HuH-7.5 (cell line): ENCODE measurements around the gene ARMC3.
"Not testable (repeated sequence)": the region's sequence is repeated elsewhere in the genome, so short reads cannot be mapped to it uniquely, and the experiment has no call there.

Source experiments
- DNase-seq: peaks from one replicate; pipeline ENCODE4 v3.0.0; 2011; ENCODE audit warnings: low spot score

Gene ARMC3

DNA sequence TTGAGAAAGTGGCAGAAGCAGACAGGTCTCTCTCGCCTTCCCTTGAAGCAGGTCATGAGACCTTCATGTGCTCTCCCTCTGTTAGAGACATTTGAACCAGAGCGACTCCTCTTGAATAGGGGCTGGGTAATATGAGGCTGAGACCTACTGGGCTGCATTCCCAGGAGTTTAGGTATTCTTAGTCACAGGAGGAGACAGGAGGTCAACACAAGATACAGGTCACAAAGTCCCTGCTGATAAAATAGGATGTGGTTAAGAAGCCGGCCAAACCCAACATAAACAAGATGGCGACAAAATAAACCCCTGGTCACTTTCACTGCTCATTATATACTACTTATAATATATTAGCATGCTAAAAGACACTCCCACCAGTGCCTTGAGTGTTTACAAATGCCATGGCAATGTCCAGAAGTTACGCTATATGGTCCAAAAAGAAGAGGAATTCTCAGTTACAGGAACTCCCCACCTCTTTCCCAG is 124.0 kb downstream of the ARMC3 start:
- DNase-seq = no peak

- no peak for DNase-seq
These were observed 125.2 kb downstream of the ARMC3 start for GRCh38 chr10:23053036-23053435.

- no peak for DNase-seq
These were observed 127.8 kb downstream of the ARMC3 start for GRCh38 chr10:23055424-23056185.

DNA sequence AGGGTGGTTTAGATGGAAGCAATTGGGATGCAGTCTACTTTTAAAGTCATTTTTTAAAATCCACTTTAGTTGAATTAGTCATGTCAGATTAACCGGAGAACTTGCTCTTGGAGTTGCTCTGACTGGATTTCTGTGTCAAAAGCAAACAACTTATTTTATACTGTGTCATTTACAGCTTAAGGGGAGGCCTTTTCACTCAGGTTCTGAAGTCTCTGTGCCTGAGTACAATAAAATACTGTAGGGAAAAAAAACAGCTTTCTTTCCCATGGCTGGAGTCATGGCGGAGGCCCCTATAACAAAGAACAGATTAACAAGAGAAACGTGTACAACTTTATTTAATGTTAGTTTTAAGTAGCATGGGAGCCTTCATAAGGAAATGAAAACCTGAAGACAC is 128.3 kb downstream of the ARMC3 start:
- DNase-seq = no peak

DNA sequence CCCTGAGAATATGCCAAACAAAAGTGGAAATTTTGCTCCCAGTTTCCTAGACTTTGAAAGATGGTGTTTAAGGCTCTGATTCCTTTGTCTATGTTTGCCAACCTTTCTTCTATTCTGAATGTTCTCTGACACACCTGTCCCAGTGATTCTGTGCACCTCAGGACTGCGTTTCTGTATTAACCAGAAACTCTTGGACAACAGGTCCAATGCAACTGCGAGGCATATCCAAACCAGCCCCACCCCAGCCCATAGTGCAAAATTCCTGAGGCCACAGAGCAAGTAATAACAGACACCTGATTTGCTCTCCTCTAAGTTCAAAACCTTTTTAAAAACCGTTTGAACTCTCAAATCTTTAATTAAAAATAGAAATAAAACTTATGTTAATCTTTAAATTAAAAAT is 130.5 kb downstream of the ARMC3 start:
- no peak for DNase-seq

DNA sequence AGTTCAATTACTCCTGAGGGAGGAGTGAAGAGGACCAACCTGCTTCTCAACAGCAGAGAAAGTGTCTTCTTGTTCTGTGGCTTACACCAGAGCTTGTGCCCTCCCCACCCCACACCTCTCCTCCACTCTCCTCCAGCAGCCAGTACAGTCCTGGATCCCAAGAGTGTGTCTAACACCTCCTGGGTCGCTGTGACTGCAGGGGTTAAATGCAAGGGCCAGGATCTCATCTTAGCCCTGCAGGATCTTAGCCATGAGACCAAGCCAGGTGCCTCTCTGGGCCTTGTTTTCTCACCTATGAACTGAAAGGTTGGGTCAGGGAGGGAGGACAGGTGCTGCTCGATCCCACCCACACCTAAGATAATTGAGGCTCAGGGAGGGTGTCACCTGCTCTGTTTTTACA is 133.1 kb downstream of the ARMC3 start:
- no peak for DNase-seq

GRCh38 chr10:23063045-23063972 is 135.5 kb downstream of the ARMC3 start:
- no peak for DNase-seq

GRCh38 chr10:23063973-23064812 is 136.3 kb downstream of the ARMC3 start:
- no peak for DNase-seq

- DNase-seq = not testable (repeated sequence)
These were observed 136.9 kb downstream of the ARMC3 start for GRCh38 chr10:23064813-23065114.

DNA sequence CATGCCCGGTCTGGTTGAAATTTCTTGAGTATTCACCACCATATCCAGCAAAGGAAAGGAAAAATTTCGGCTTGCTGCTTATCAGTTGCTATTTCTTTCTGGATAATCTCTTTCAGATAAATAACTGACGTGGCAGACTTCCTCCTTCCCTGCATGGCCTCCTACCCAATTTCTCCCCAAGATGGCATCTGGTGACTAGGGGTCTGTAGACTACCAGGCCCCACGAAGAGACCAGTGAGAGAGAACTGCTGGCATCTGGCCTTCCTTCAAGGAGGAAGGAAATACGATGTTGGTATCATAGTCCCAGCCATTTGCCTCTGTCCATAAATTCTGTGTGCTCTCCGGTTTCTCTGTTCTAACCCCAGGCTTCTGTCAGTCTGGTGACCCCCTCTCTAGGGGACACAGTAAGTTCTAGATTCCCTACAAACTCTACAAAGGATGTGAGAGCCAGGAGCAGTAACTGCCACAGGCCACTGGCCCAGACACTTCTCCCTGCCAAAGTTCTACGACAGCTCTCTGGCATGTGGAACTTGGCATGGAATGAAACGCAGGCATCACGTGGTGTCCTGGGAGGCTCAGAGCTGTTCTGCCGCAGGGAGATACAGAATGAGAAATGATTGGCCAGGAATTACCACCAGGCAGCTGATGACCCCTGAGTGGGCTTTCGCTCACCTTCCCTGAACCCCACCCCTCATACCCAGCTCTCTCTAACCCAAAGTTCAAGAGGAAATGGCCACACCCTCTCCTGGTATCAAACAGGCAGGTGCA is 137.5 kb downstream of the ARMC3 start:
- no peak for DNase-seq

DNA sequence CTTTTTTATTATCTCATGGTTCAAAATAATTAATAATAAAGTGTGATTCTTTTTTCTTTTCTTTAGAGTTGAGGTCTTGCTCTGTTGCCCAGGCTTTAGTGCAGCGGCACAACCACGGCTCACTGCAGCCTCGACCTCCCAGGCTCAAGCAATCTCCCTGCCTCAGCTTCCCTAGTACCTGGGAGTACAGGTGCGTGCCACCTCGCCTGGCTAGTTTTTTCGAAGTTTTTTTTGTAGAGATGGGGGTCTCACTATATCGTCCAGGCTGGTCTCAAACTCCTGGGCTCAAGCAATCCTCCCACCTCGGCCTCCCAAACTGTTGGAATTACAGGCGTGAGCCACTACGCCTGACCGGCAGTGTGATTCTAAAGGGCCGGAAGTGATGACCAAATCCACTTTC is 139.5 kb downstream of the ARMC3 start:
- DNase-seq = no peak

DNA sequence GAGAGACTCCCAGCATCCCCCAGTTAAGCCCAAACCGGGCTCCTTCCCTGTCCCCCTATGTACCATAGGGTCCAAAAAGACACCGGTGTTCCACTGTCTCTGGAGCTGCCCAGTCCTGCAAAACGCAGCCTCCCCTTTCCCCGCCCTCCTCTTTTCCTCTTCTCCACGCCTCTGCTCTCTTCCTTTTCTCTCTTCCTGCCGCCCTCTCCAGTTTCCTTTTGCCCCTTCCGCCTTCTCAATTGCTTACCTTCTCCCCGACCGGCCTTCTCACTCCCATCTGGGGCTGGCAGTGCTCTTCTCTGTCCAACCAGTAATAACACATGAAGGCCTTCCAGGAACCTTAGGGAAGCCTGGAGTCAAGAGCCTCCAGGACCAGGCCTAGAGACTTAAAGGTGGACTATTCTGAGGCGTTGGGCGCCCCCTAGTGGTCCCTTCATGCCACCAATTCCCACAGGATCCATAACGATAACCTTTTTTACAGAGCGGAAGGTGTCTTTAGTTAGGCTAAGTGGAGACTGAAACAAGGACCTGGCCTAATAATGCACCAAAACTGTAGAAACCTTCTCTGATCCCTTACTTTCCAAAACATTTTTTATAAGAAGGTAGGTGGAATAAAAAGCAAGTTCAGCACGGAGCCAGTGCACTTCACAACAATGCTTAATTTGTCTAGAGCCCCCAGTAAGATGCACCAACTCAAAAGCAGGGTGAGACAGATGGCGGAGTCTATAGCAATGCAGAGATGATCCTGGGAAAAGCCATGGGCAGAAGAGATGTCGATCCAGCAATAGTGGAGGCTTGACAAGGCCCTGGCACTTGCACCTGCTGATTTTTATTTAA is 140.3 kb downstream of the ARMC3 start:
- peak; percentile 56 for DNase-seq

DNA sequence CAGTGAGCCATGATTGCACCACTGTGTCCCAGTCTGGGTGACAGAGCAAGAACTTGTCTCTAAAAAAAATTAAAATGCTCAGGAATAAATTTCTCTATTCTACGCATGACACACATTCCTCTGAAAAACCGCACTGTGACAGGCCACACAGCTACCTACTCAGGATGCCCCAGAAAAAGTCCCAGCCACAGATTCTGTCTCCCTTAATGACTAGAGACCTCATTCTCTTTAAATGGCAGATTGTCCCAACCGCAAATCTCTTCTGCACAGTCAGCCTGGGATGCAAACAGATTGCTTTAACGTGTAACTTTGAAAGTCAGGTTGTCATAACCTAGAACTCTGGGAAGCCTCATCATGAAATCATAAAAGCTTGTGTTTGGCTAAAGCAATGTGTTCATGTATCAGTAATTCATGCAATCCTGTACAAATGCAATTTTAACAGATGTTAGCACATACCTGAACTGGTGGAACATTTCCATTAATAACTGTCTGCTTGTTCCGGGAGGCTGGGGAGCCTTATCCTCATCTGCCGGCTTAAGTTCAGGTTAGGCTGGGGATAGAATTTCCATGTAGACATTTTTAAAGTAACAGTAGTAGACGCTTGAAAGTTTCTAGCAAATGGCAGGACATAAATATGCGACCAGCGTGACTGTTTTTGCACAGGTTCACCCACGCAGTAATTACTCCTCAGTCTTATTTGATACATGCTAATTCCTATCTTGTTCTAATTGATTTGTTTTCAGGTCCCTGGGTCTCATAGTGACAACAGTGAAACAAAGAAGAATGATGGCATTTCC is 141.4 kb downstream of the ARMC3 start:
- DNase-seq = no peak

- DNase-seq = not testable (repeated sequence)
These were observed 142.4 kb downstream of the ARMC3 start for GRCh38 chr10:23070092-23070912.

DNA sequence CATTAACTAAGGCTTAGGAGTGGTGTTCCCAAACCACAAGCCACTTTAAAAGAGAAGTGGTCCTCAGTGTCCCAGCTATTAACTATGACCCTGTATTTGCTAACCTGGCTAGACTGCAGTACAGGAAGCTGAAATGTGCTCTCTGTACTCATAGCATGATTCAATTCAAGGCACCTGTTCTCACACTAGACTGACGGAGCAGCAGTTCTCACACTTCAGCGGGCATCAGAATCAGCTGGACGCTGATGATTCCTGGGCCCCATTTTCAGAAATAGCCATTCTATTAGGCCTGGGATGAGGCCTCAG is 143.0 kb downstream of the ARMC3 start:
- DNase-seq = no peak

DNA sequence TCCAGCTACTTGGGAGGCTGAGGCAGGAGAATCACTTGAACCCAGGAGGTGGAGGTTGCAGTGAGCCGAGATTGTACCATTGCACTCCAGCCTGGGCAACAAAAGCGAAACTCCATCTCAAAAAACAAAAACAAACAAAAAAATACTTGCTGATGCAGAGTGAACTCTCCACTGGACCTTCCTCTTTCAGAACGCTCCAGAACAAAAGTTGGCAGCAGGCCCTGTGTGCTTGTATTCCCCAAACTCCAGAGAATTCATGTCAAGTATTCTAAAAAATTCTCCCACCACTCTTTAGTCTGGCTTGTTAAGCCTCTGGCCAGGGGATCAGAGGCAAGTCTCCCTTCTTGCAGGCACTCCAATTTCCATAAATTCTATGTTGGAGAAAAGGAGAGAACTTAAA is 144.7 kb downstream of the ARMC3 start:
- not testable (repeated sequence) for DNase-seq

- no peak for DNase-seq
These were observed 145.7 kb downstream of the ARMC3 start for GRCh38 chr10:23073527-23073926.

- DNase-seq = no peak
These were observed 147.8 kb downstream of the ARMC3 start for GRCh38 chr10:23075672-23076071.

- DNase-seq = no peak
These were observed 150.3 kb downstream of the ARMC3 start for GRCh38 chr10:23078114-23078513.
